Neural crest cell (in vitro differentiated cells): ENCODE measurements around the gene SAMD8. TPM values are rescaled to one million over a fixed set of nuclear protein-coding genes. Genes with fewer than 3 reads are reported as not detected.

ENCODE experiments used
- DNase-seq: peaks from one replicate; pipeline ENCODE4 v3.0.0; 2021; ENCODE audit warnings: low read depth, mixed read lengths, low spot score
- H3K27ac Mint-ChIP-seq: one replicate; pipeline ENCODE4 v1.8.0; 2021; ENCODE audit warnings: mild to moderate bottlenecking, mixed read lengths; ENCODE audit not compliant: unreplicated experiment
- H3K27me3 Mint-ChIP-seq: 2 replicates; pipeline ENCODE4 v1.8.0; 2021; ENCODE audit warnings: low read depth, mild to moderate bottlenecking, mixed read lengths
- H3K36me3 Mint-ChIP-seq: 2 replicates; pipeline ENCODE4 v1.8.0; 2021; ENCODE audit warnings: low read depth, mild to moderate bottlenecking, mixed read lengths
- H3K4me1 Mint-ChIP-seq: 2 replicates; pipeline ENCODE4 v1.8.0; 2021; ENCODE audit warnings: mixed read lengths
- H3K4me3 Mint-ChIP-seq: one replicate; pipeline ENCODE4 v1.8.0; 2021; ENCODE audit warnings: mild to moderate bottlenecking, mixed read lengths
- H3K9me3 Mint-ChIP-seq: 2 replicates; pipeline ENCODE4 v1.8.0; 2021; ENCODE audit warnings: mixed read lengths
- total RNA-seq: library from RNA; stranded (reverse); gene quantifications from 2 replicates; pipeline ENCODE4 v1.2.1, GENCODE V29; 2021
- TF ChIP-seq, protein P1 (sequence below): fragments of 200-600 bp; sonication (generic); conservative IDR thresholded peaks from 2 replicates; pipeline ENCODE4 v1.5.0; 2021; ENCODE audit warnings: antibody characterized with exemption, mild to moderate bottlenecking

Gene SAMD8
- total RNA-seq, 1 donor from 2014 or later = 18.7 TPM

DNA sequence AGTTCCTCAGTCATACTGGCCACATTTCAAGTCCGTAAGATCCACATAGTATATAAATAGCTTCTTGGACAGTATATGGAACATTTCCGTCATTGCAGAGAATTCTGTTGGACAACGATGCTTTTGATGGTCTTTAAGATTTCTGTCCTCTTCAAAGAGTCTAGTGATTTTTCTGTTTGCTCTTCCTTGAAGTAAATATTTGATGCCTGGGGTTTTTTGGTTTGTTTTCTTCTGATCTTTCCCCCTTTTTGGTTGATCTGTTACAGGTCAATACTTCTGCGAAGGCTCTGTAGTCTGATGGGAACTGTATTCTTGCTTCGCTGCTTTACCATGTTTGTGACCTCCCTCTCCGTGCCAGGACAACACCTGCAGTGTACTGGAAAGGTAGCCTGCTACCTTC is 56.8 kb downstream of the SAMD8 start:
- Mint-ChIP-seq H3K27me3 (no peaks in the 10 kb centered on the region), H3K4me3 (no peak overlapping the region), H3K36me3 (peaks cover 2% of the 10 kb centered on the region), H3K4me1 (peaks cover 15% of the 10 kb centered on the region), H3K9me3 (no peaks in the 10 kb centered on the region), H3K27ac (no peak overlapping the region)
- no peak for DNase-seq
- TF ChIP-seq, protein P1, sequence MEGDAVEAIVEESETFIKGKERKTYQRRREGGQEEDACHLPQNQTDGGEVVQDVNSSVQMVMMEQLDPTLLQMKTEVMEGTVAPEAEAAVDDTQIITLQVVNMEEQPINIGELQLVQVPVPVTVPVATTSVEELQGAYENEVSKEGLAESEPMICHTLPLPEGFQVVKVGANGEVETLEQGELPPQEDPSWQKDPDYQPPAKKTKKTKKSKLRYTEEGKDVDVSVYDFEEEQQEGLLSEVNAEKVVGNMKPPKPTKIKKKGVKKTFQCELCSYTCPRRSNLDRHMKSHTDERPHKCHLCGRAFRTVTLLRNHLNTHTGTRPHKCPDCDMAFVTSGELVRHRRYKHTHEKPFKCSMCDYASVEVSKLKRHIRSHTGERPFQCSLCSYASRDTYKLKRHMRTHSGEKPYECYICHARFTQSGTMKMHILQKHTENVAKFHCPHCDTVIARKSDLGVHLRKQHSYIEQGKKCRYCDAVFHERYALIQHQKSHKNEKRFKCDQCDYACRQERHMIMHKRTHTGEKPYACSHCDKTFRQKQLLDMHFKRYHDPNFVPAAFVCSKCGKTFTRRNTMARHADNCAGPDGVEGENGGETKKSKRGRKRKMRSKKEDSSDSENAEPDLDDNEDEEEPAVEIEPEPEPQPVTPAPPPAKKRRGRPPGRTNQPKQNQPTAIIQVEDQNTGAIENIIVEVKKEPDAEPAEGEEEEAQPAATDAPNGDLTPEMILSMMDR = no peak

DNA sequence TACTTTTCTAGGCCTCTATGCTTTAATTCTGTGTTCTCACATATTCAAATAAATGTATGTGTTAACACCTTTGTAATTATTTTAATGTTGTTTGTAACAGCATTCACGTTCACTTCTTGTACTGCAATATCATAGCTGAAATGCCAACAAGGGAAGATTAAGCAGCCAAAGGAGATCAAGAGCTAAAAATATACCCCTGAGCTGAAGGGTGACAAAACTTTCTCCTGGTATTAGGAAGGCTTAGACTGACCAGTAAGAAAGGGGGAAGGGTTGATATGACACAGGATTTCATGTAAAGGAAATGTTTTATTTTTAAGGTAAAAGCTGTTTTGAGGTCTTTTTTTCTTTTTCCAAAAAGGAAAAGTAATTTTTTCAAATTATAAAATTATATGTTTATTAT is 58.8 kb downstream of the SAMD8 start:
- Mint-ChIP-seq H3K9me3 (no peaks in the 10 kb centered on the region), H3K27me3 (no peaks in the 10 kb centered on the region), H3K4me1 (no peaks in the 10 kb centered on the region), H3K36me3 (peaks cover 6% of the 10 kb centered on the region), H3K27ac (no peak overlapping the region), H3K4me3 (no peak overlapping the region)
- TF ChIP-seq, protein P1 = no peak
- DNase-seq = no peak

DNA sequence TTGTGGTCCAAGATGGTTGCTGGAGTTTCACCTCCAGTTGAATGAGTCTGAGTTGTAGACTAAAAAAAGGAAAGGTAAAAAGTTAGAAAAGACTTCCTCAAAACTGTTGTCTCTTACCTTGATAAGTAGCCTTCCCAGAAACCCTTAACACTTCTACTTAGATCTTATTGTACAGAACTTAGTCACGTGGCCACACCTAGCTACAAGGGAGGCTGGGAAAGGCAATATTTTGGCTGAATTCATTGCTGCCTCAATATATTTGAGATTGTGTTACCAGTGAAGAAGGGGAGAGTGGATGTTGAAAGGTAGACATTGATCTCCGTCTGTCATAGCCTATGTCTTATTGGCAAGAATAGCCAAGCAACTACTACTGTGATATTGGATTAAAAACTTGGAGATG is 63.6 kb downstream of the SAMD8 start:
- Mint-ChIP-seq H3K27ac (no peak overlapping the region), H3K36me3 (peaks cover 6% of the 10 kb centered on the region), H3K27me3 (no peaks in the 10 kb centered on the region), H3K4me1 (no peaks in the 10 kb centered on the region), H3K9me3 (no peaks in the 10 kb centered on the region), H3K4me3 (no peak overlapping the region)
- no peak for DNase-seq
- TF ChIP-seq, protein P1 = no peak

DNA sequence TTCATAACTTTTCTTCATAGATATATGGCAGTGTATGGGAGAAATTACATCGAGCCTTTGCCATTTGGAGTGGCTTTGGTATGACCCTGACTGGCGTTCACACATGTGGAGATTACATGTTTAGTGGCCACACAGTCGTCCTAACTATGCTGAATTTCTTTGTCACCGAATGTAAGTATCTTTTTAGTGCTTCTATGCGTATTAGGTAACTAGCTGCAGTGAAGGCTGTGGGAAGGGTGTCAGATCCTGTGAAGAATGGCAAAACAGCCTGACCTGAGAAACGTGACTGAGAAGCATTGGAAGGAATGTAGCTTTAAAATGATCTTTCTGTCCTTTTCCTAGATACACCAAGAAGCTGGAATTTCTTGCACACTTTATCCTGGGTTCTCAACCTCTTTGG is 64.6 kb downstream of the SAMD8 start:
- H3K4me1 Mint-ChIP-seq = no peaks in the 10 kb centered on the region
- TF ChIP-seq, protein P1 = no peak
- H3K27ac Mint-ChIP-seq = no peak overlapping the region
- no peak for DNase-seq
- no peak overlapping the region for H3K4me3 Mint-ChIP-seq
- no peaks in the 10 kb centered on the region for H3K9me3 Mint-ChIP-seq
- H3K36me3 Mint-ChIP-seq = peaks cover 6% of the 10 kb centered on the region
- H3K27me3 Mint-ChIP-seq = no peaks in the 10 kb centered on the region

DNA sequence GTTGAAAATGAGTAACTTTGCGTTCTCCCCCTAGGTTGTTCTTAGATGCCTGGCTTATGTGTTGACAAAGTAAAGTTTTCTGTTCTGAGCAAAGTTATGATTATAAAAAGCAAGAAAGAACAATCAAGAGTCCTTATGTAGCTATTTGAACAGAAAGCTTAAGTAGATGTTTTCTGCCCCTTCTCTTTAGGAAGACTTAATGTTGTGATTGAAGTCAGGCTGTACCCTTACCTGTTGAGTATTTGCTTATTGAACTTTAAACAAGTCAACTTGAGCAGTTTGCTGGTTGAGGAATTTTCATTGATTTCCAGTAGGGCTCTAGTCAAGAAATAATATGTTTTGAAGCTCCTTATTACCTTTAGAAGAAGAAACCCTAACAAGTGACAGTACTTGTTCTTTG is 65.3 kb downstream of the SAMD8 start:
- no peak overlapping the region for H3K27ac Mint-ChIP-seq
- H3K9me3 Mint-ChIP-seq = no peaks in the 10 kb centered on the region
- no peaks in the 10 kb centered on the region for H3K4me1 Mint-ChIP-seq
- H3K27me3 Mint-ChIP-seq = no peaks in the 10 kb centered on the region
- H3K4me3 Mint-ChIP-seq = no peak overlapping the region
- H3K36me3 Mint-ChIP-seq = peaks cover 6% of the 10 kb centered on the region
- TF ChIP-seq, protein P1 = no peak
- no peak for DNase-seq

DNA sequence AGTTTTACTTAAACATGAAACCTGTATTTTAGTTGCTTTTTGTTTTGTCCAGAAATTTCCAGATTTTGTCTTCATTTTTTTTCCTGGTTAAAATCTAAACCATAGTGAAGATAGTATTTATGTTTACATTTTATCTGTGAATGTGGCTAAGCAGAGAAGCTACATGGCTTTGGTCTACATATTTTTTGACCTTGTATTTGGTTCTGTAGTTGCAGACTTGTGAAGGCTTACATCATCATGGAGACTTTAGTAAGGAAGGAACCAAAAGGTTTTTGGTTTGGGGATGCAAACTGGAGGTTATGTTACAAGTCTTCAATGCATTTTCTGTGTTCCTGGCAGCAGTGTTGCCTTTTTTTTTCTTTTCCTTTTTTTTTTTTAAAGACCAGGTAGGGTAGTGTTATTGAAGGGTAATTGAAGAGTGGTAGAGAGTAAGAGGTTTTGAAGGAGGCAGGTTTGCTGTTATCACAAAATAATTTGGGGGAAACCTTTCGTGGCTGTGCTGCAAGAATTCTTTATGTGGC is 68.3 kb downstream of the SAMD8 start:
- Mint-ChIP-seq H3K4me1 (no peaks in the 10 kb centered on the region), H3K9me3 (no peaks in the 10 kb centered on the region), H3K36me3 (peaks cover 9% of the 10 kb centered on the region), H3K4me3 (no peak overlapping the region), H3K27ac (no peak overlapping the region), H3K27me3 (no peaks in the 10 kb centered on the region)
- no peak for DNase-seq
- TF ChIP-seq, protein P1 = no peak
